SK-N-MC (cell line): Measurements from ENCODE around the gene NEK7.

Experiments
- EZH2 ChIP-seq: fragments of 200-600 bp; sonication (generic); IDR thresholded peaks from one replicate; pipeline ENCODE4 v1.6.1; 2017; ENCODE audit warnings: antibody characterized with exemption
- FOXP2 ChIP-seq: optimal IDR thresholded peaks from 2 replicates; pipeline ENCODE3; 2011; ENCODE audit warnings: mild to moderate bottlenecking, moderate library complexity; ENCODE audit not compliant: insufficient read depth; ENCODE audit errors: extremely low read length, control extremely low read depth
- POLR2AphosphoS5 ChIP-seq: IDR thresholded peaks from 2 replicates; pipeline ENCODE4 v1.6.1; 2012; ENCODE audit warnings: mild to moderate bottlenecking, low read depth, low read length, borderline replicate concordance

DNA sequence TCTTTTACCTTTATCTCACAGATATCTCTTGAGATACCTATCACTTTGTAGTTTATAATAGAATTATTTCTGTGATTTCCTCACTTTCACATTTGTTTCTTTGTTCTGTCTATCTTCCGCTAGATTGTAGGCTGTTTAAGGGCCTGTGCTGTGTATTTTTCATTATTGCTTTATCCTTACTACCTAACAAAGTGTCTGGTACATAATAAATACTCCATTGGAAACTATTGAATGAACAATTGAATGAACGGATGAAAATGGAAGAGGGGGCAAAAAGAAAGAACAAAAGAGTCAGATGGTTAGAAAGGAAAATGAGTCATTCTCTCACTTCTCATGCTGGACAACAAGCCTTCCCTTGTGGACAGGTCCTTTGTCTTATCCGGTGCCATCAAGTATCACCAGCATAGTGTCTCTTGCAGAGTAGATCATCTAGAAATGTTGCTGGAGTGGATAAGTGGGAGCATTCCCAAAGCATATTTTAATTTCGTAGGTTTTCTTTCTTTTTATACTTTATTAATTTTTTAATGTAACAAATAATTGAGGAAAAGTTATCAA is 159.8 kb downstream of the NEK7 start:
- TF ChIP-seq EZH2 (no peak), POLR2AphosphoS5 (no peak), FOXP2 (no peak)
